B cell (primary cell): Measurements from ENCODE around the gene ZNF138. TPM values are rescaled to one million over a fixed set of nuclear protein-coding genes. Genes with fewer than 3 reads are reported as not detected.

Source experiments
- ATAC-seq: fragments of 200-7000 bp; cut with Tn5 transposase; one replicate; pipeline ENCODE4 v1.10.0; 2021; ENCODE audit warnings: low read depth, mild to moderate bottlenecking, moderate number of reproducible peaks, moderate library complexity
- CTCF ChIA-PET: fragments of 350-600 bp; sonication (Branson Sonifier 250); formaldehyde crosslinking; loops from one replicate; lab custom pipeline; 2021; ENCODE audit warnings: antibody characterized with exemption, inconsistent platforms; lab: Charles Lee
- POLR2A ChIA-PET: fragments of 350-600 bp; sonication (Branson Sonifier 250); formaldehyde crosslinking; loops from one replicate; lab custom pipeline; 2021; ENCODE audit warnings: antibody characterized with exemption; lab: Charles Lee
- DNase-seq: peaks from one replicate; pipeline ENCODE4 v3.0.0; 2013
- H2AFZ ChIP-seq: 2 replicates; pipeline ENCODE4 v1.6.1; 2012; ENCODE audit warnings: mild to moderate bottlenecking, low read depth, low read length; ENCODE audit not compliant: insufficient read depth, poor library complexity, severe bottlenecking
- H3K27ac ChIP-seq, 2 donors: 1 replicate in 1 of 2; 2 replicates in 1 of 2; pipeline ENCODE4 v1.5.1; 2012 to 2013; ENCODE audit warnings: low read length in 2 of 2, mild to moderate bottlenecking in 2 of 2, moderate library complexity in 1 of 2
- H3K27me3 ChIP-seq, 4 experiments: fragments of 200-600 bp in 1 of 4; sonication (generic) in 1 of 4; replicated peaks in 1 of 4; 1 replicate in 2 of 4; 2 replicates in 2 of 4; pipeline versions ENCODE4 v1.6.1 to v1.7.0; 2013 to 2016; ENCODE audit warnings: low read length in 3 of 4, mild to moderate bottlenecking in 2 of 4, mixed read lengths in 1 of 4, moderate library complexity in 1 of 4; ENCODE audit not compliant: insufficient read depth in 4 of 4, control insufficient read depth in 3 of 4; ENCODE audit errors: control extremely low read depth in 1 of 4
- H3K36me3 ChIP-seq, 2 experiments: replicated peaks in 1 of 2; 1 replicate in 1 of 2; 2 replicates in 1 of 2; pipeline versions ENCODE4 v1.6.1 to v1.7.1; 2013; ENCODE audit warnings: low read length in 1 of 2; ENCODE audit not compliant: insufficient read depth in 2 of 2, control insufficient read depth in 1 of 2; ENCODE audit errors: control extremely low read depth in 1 of 2, extremely low read depth in 1 of 2
- H3K4me1 ChIP-seq, 2 donors: fragments of 200-600 bp in 1 of 2; sonication (generic) in 1 of 2; 1 replicate in 1 of 2; 2 replicates in 1 of 2; pipeline versions ENCODE4 v1.5.1 to v1.6.1; 2013 to 2017; ENCODE audit warnings: low read length in 2 of 2; ENCODE audit not compliant: control insufficient read depth in 2 of 2, insufficient read depth in 2 of 2
- H3K4me2 ChIP-seq: replicated peaks from 2 replicates; pipeline ENCODE3; 2012; ENCODE audit warnings: mild to moderate bottlenecking, low read depth, low read length; ENCODE audit not compliant: poor library complexity, severe bottlenecking
- H3K4me3 ChIP-seq, 5 experiments: fragments of 200-600 bp in 1 of 5; sonication (generic) in 1 of 5; 1 replicate in 3 of 5; 2 replicates in 2 of 5; pipeline versions ENCODE4 v1.5.1 to v1.7.0; 2011 to 2016; ENCODE audit warnings: low read length in 4 of 5, mild to moderate bottlenecking in 4 of 5, low read depth in 2 of 5, control low read depth in 1 of 5, moderate library complexity in 1 of 5; ENCODE audit not compliant: insufficient read depth in 1 of 5; ENCODE audit errors: control extremely low read depth in 1 of 5, extremely low read depth in 1 of 5
- H3K79me2 ChIP-seq: fragments of 200-600 bp; sonication (generic); one replicate; pipeline ENCODE4 v1.6.0; 2016; ENCODE audit warnings: low read length; ENCODE audit not compliant: control insufficient read depth, insufficient read depth
- H3K9ac ChIP-seq: fragments of 200-600 bp; sonication (generic); 2 replicates; pipeline ENCODE4 v1.6.1; 2017; ENCODE audit warnings: mild to moderate bottlenecking, low read length, moderate library complexity
- H3K9me3 ChIP-seq, 3 donors: one replicate each; pipeline versions ENCODE4 v1.6.1 to v1.7.1; 2013; ENCODE audit warnings: low read length in 2 of 3; ENCODE audit not compliant: control insufficient read depth in 2 of 3, insufficient read depth in 1 of 3; ENCODE audit errors: control extremely low read depth in 1 of 3
- H4K20me1 ChIP-seq: 2 replicates; pipeline ENCODE4 v1.6.0; 2012; ENCODE audit warnings: mild to moderate bottlenecking, low read length; ENCODE audit not compliant: insufficient read depth, control insufficient read depth, poor library complexity, severe bottlenecking
- H3K27ac Mint-ChIP-seq: one replicate; pipeline ENCODE4 v1.8.0; 2021; ENCODE audit warnings: mixed read lengths
- H3K27me3 Mint-ChIP-seq: one replicate; pipeline ENCODE4 v1.8.0; 2021; ENCODE audit warnings: mixed read lengths
- H3K4me1 Mint-ChIP-seq: one replicate; pipeline ENCODE4 v1.8.0; 2021; ENCODE audit warnings: mixed read lengths
- H3K4me3 Mint-ChIP-seq: one replicate; pipeline ENCODE4 v1.8.0; 2021; ENCODE audit warnings: mixed read lengths
- H3K9me3 Mint-ChIP-seq: one replicate; pipeline ENCODE4 v1.8.0; 2022; ENCODE audit warnings: mixed read lengths; ENCODE audit not compliant: insufficient read depth
- EZH2 ChIP-seq: IDR thresholded peaks from 2 replicates; pipeline ENCODE4 v1.6.1; 2012; ENCODE audit warnings: borderline replicate concordance, low read depth, mild to moderate bottlenecking, moderate library complexity, low read length; ENCODE audit not compliant: insufficient read depth, poor library complexity, severe bottlenecking
- WGBS: methylation state at CpG from one replicate; pipeline ENCODE4 v1.1.5; 2013; ENCODE audit warnings: missing lambda C conversion rate; ENCODE audit not compliant: insufficient coverage; 5-methylcytosine and 5-hydroxymethylcytosine counted together
- intact Hi-C: fragments of 100-400 bp; cut with micrococcal nuclease; formaldehyde crosslinking; loops from one replicate; pipeline ENCODE4 v1.10.0; 2022
- polyA plus RNA-seq: library from polyadenylated mRNA; depleted of rRNA; stranded (reverse); fragments of >200 nt; gene quantifications from 2 replicates; pipeline ENCODE4 v1.2.3, GENCODE V29; 2012
- total RNA-seq, 2 donors: library from RNA; stranded (reverse); fragments of 120-200 nt in 1 of 2; gene quantifications; 1 replicate in 1 of 2; 2 replicates in 1 of 2; pipeline versions ENCODE4 v1.2.3 to v1.2.4, GENCODE V29; 2013 to 2022
- TF ChIP-seq, protein P1 (sequence below): fragments of 200-600 bp; IDR thresholded peaks from one replicate; pipeline ENCODE4 v1.8.0; 2022; ENCODE audit warnings: antibody characterized with exemption, mild to moderate bottlenecking

The ZNF138 gene
- total and polyA plus RNA-seq, 2 donors (not counting 1 experiment from before 2014, with no cell fraction given), result 10.1 to 26.6 TPM

DNA sequence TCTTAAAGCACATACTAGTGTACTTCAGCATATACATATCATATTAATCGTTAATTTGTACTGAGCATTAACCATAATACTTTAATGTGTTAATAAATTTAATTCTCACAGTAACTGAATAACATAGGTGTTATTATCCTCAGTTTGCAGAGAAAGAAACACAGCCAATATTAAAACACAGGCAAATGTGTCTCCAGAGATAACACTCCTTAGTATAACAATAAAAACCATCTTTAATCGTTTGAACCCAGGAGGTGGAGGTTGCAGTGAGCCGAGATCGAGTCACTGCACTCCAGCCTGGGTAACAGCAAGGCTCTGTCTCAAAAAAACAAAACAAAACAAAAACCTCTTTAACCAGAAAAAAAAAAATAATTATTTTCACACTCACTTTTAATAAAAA lies 59.5 kb downstream of the ZNF138 start:
- no peak overlapping the region for H3K4me3 ChIP-seq
- Mint-ChIP-seq H3K27ac (no peak overlapping the region), H3K9me3 (no peaks in the 10 kb centered on the region), H3K27me3 (no peaks in the 10 kb centered on the region), H3K4me1 (no peaks in the 10 kb centered on the region), H3K4me3 (no peak overlapping the region)
- intact Hi-C loops, result no loop called here
- no peak overlapping the region for H3K27ac ChIP-seq
- DNase-seq (no peak), ATAC-seq (no peak)
- ChIA-PET CTCF (no interaction called here), POLR2A (no interaction called here)
- no peaks in the 10 kb centered on the region for H3K36me3 ChIP-seq
- WGBS, result 100% methylated on average over 1 of the region's 4 CpGs
- no peaks in the 10 kb centered on the region for H3K4me1 ChIP-seq
- H3K79me2 ChIP-seq, result no peaks in the 10 kb centered on the region
- H4K20me1 ChIP-seq, result no peaks in the 10 kb centered on the region
- TF ChIP-seq, protein P1, sequence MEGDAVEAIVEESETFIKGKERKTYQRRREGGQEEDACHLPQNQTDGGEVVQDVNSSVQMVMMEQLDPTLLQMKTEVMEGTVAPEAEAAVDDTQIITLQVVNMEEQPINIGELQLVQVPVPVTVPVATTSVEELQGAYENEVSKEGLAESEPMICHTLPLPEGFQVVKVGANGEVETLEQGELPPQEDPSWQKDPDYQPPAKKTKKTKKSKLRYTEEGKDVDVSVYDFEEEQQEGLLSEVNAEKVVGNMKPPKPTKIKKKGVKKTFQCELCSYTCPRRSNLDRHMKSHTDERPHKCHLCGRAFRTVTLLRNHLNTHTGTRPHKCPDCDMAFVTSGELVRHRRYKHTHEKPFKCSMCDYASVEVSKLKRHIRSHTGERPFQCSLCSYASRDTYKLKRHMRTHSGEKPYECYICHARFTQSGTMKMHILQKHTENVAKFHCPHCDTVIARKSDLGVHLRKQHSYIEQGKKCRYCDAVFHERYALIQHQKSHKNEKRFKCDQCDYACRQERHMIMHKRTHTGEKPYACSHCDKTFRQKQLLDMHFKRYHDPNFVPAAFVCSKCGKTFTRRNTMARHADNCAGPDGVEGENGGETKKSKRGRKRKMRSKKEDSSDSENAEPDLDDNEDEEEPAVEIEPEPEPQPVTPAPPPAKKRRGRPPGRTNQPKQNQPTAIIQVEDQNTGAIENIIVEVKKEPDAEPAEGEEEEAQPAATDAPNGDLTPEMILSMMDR, result no peak
- no peak for TF ChIP-seq EZH2
- no peak overlapping the region for H3K9ac ChIP-seq
- H3K4me2 ChIP-seq, result no peak overlapping the region
- peaks cover 0 to 5% (median 0%) of the 10 kb centered on the region in 3 donors for H3K9me3 ChIP-seq
- H2AFZ ChIP-seq, result no peak overlapping the region
- H3K27me3 ChIP-seq, result no peaks in the 10 kb centered on the region

DNA sequence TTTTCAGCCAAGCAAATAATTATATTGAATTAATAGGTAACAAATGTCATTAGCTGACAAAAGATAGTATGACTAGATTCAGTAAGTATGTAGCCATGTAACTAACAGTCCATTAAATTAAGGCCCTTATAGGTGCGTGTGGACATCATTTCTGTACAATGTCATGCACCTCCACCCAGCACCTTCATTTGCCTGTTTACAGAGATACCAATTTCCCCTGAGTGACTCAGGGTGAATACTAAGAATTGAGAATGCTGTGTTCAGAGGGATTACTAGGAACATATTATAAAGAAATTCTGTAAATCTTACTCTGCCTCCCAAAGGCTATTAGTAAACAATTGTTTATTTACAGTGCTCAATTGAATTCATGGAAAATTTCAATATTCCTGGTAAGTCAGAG lies 60.7 kb downstream of the ZNF138 start:
- Mint-ChIP-seq H3K4me3 (no peak overlapping the region), H3K27ac (no peak overlapping the region), H3K27me3 (no peaks in the 10 kb centered on the region), H3K4me1 (no peaks in the 10 kb centered on the region), H3K9me3 (no peaks in the 10 kb centered on the region)
- Histone ChIP-seq H4K20me1 (no peaks in the 10 kb centered on the region), H3K27ac (no peak overlapping the region), H3K27me3 (no peaks in the 10 kb centered on the region), H3K4me2 (no peak overlapping the region), H3K4me1 (no peaks in the 10 kb centered on the region), H3K9ac (no peak overlapping the region), H3K36me3 (no peaks in the 10 kb centered on the region), H3K79me2 (no peaks in the 10 kb centered on the region), H3K4me3 (no peak overlapping the region), H2AFZ (no peak overlapping the region), H3K9me3 (no peaks in the 10 kb centered on the region)
- ChIA-PET POLR2A (no interaction called here), CTCF (no interaction called here)
- no peak for DNase-seq
- no peak for ATAC-seq
- WGBS, result no CpG with 5 or more reads among the region's 1 CpG
- TF ChIP-seq, protein P1, result no peak
- TF ChIP-seq EZH2, result no peak
- intact Hi-C loops, result no loop called here
